HTR-8/SVneo (cell line): ENCODE data around the gene SDE2.

Source experiments
- DNase-seq: peaks from one replicate; pipeline ENCODE4 v3.0.0; 2011; ENCODE audit warnings: low spot score, mixed read lengths; ENCODE audit not compliant: insufficient read length
- FAIRE-seq: peaks from 2 replicates; lab custom pipeline; 2011; peaks lifted over from hg19 to GRCh38; lab: Jason Lieb, UNC

The SDE2 gene

GRCh38 chr1:225999227-225999911 lies at the start of gene SDE2:
SDE2 (minus strand) TSS chr1:225999343; CDS start chr1:225999312, 31 bp downstream.
- peak; percentile 48 for FAIRE-seq
- DNase-seq = peak; percentile 97

GRCh38 chr1:226048886-226049285 lies 49.7 kb upstream of the SDE2 start:
- DNase-seq (no peak), FAIRE-seq (no peak)

DNA sequence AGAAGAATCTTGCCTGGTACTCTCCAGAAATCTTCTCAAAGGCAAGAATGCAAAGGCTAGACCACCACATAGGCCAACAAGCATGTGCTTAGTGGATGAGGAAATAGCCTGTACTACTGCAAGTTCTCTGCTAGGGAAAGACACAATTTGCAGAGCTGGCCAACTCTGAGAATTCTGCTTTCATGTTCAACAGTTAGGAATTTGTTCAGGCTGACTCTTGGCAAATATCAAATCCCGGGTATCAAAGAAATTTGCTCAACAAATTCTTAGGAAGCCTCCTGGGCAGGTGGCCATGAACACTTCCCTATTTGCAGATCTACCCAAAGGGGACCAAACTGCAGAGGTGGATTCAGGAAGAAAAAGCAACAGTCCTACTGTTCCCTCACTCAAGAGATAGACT lies 48.4 kb upstream of the SDE2 start:
- FAIRE-seq (no peak), DNase-seq (no peak)

DNA sequence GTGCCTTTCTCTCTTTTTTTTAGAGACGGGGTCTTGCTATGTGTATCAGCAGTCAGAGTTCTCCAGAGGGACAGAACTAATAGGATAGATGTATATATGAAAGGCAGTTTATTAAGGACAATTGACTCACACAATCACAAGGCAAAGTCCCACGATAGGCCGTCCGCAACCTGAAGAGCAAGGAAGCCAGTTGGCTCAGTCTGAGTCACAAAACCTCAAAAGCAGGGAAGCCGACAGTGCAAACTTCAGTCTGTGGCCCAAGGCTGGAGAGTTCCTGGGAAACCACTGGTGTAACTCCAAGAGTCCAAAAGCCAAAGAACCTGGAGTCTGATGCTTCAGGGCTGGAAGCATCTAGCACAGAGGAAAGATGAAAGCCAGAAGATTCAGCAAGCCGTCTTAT lies 47.1 kb upstream of the SDE2 start:
- FAIRE-seq = no peak
- no peak for DNase-seq

GRCh38 chr1:226044514-226045101 lies 45.5 kb upstream of the SDE2 start:
- FAIRE-seq (no peak), DNase-seq (no peak)

- no peak for DNase-seq
- no peak for FAIRE-seq
Measured at GRCh38 chr1:226041419-226041818, 42.3 kb upstream of the SDE2 start.

DNA sequence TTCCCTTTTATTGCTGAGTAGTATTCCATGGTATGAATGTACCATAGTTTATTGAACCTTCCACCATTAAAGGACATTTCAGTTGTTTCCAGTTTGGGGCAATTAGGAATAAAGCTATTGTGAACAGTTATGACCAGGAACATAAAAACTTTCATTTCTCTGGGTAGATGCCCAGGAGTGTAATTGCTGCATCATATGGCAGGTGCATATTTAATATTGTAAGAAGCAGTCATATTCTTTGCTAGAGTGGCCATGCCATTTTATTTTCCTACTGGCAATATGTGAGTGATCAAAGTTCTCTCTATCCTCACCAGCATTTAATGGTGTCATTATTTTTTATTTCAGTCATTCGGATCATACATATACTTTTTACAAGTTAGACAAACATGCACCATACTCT lies 39.5 kb upstream of the SDE2 start:
- no peak for FAIRE-seq
- no peak for DNase-seq

GRCh38 chr1:226035915-226036314 lies 36.8 kb upstream of the SDE2 start:
- no peak for FAIRE-seq
- DNase-seq = no peak

DNA sequence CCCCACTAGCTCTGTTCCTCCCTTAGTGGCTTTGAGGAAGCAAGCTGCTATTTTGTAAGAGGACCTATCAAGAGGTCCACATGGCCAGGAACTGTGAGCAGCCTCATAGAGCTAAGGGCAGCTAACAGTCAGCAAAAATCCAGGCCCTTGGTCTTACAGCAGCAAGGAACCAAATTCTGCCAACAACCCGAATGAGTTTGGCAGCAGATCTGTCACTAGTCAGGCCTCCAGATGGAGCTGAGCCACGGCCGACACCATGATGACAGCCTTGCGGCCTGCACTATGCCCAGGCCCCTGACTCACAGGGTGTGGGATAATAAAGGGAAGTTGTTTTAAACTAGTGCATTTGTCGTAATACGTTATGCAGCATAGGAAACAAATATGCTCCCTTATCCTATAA lies 35.3 kb upstream of the SDE2 start:
- no peak for FAIRE-seq

DNA sequence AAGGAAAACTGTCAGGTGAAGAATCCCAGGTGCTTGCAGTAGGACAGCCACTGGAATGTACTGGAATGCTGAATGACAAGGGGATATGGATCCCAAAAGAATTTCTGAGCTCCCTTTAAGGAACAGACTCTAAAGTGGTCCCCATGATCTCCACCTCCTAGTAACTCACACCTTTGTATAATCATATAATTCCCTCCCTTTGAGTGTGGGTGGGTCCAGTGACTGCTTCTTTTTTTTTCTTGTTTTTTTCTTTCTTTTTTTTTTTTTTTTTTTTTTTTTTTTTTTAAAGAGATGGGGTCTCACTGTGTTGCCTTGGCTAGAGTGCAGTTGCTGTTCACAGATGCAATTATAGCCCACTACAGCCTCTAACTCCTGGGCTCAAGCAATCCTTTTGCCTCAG lies 34.8 kb upstream of the SDE2 start:
- DNase-seq (no peak), FAIRE-seq (no peak)

More for the DNA sequence above, 35.3 kb upstream of the SDE2 start:
- no peak for DNase-seq

- no peak for FAIRE-seq
- DNase-seq = no peak
Measured at GRCh38 chr1:226033582-226033981, 34.4 kb upstream of the SDE2 start.

GRCh38 chr1:226029568-226030225 lies 30.6 kb upstream of the SDE2 start:
- no peak for DNase-seq
- FAIRE-seq = no peak

GRCh38 chr1:226029093-226029496 lies 30.0 kb upstream of the SDE2 start:
- FAIRE-seq (no peak), DNase-seq (no peak)

DNA sequence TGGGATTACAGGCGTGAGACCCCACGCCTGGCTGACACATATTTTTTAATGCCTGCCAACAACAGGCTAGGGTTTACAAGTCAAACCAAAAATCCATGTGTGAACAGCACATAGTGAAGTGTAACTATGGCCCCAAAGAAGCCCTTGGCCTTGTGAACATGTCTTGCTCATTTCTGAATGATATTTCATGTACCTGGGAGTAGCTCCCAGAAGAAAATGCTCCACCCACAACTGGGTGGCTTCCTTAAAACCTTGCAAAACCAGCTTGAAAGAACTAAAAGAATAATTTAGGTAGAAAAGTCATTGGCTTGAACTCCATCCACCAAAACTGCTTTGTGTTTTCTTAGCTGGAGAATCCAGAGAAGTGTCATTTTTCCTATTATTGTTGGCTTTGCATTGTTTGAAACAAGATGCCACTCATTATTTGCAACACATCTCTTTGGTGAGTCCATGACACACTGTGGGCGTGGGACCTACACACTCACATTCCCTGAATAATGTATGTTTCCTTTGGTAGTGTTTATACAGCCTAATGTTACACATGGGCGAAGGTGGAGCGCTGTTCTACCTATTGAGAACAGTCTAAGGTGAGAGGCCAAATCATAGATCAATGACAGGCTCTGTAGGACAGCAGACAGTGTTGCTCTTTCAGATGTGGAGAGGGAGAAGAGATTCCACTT lies 28.5 kb upstream of the SDE2 start:
- FAIRE-seq = peak; percentile 31
- DNase-seq = no peak

GRCh38 chr1:226026833-226027232 lies 27.7 kb upstream of the SDE2 start:
- FAIRE-seq (no peak), DNase-seq (no peak)

GRCh38 chr1:226023735-226024134 lies 24.6 kb upstream of the SDE2 start:
- DNase-seq (no peak), FAIRE-seq (no peak)

DNA sequence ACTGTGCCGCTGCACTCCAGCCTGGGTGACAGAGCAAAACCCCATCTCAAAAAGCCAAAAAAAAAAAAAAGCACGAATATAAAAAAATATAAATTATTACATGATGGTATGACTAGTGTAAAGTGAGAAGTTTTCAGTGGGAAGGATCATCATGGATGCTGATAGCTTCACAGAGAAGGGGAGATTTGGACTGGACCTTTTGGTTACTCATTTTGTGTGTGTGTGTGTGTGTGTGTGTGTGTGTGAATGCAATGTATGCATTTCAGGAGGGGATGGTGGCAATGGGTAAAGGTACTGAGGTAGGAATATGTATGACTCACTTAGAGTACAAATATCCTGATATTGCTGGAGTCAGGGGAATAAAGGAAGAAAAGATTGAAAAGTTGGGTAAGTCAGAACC lies 22.7 kb upstream of the SDE2 start:
- FAIRE-seq (no peak), DNase-seq (no peak)

DNA sequence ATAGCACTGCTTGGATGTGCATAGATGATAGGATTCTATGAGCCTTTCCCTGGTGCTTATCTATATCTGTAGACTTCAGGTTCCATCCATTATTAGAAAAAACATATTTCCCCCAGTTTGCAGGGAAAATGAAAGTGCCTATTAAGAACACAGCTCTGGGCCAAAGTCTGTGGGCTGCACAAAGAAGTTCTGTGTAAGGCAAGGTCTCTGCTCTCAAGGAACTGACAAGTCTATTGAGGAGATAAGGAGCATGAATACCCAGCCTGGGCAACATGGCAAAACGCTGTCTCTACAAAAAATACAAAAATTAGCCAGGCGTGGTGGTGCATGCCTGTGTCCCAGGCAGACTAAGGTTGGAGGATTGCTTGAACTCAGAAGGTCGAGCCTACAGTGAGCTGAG lies 22.3 kb upstream of the SDE2 start:
- no peak for DNase-seq
- no peak for FAIRE-seq

DNA sequence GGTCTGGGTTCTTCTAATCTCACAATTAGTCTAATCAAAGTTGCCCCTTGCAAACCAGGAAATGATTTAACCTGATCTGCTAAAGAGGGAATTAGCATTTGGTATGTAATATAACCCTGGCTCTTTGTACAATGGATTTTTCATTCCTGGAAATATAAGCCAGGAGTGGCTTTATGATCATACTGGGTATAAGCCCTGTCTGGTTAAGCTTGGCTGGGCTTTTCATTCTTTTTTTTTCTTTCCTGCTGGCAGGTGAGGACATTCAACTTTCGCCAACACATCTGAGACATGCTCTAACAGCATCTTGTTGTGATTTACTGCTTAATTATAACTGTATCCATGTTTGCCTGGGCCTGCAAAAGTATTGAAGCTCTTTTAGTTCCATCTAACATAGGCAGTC lies 20.4 kb upstream of the SDE2 start:
- no peak for DNase-seq
- no peak for FAIRE-seq

DNA sequence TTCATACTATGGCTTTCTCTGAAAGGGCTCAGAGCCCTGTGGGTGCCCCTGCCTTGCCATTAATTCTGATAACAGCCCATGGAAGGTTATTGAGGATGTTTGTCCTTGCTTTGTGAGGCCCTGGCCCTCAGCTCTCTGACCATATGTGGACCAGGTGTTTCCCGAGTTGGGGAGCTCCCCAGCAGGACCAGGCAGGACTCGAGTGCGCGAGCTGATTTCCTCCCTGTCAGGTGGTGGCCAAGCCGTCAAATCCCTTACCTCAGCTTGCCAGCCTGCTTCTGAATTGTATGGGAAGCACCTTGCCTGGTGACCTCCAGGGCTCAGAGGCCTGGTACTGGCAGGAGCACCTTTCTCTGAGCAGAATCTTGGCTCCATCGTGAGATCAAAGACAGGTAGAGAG lies 17.9 kb upstream of the SDE2 start:
- DNase-seq (no peak), FAIRE-seq (no peak)

- no peak for DNase-seq
- FAIRE-seq = no peak
Measured at GRCh38 chr1:226009650-226010044, 10.5 kb upstream of the SDE2 start.
